HCT116 (cell line): ENCODE results near the gene PRLR.

ENCODE experiments used
- EZH2 ChIP-seq: fragments of 200-600 bp; sonication (generic); IDR thresholded peaks from 2 replicates; pipeline ENCODE4 v1.6.1; 2017; ENCODE audit warnings: antibody characterized with exemption, mixed run types
- EZH2phosphoT487 ChIP-seq: fragments of 200-600 bp; IDR thresholded peaks from 2 replicates; pipeline ENCODE4 v1.6.1; 2018; ENCODE audit warnings: antibody characterized with exemption, borderline replicate concordance
- POLR2A ChIP-seq: IDR thresholded peaks from 2 replicates; pipeline ENCODE4 v1.7.0; 2011; ENCODE audit warnings: borderline replicate concordance; ENCODE audit not compliant: insufficient read depth, insufficient read length; ENCODE audit errors: extremely low read depth
- POLR2AphosphoS5 ChIP-seq: IDR thresholded peaks from 2 replicates; pipeline ENCODE4 v1.6.1; 2011; ENCODE audit warnings: mild to moderate bottlenecking, low read depth, low read length, moderate library complexity
- TCF7L2 ChIP-seq: IDR thresholded peaks from 2 replicates; pipeline ENCODE4 v1.7.0; 2011; ENCODE audit warnings: borderline replicate concordance, inconsistent platforms; ENCODE audit not compliant: insufficient read depth, insufficient read length; ENCODE audit errors: extremely low read depth
- YY1 ChIP-seq: IDR thresholded peaks from 2 replicates; pipeline ENCODE4 v1.6.1; 2011; ENCODE audit warnings: low read length, low read depth, moderate library complexity, mild to moderate bottlenecking; ENCODE audit not compliant: insufficient replicate concordance; ENCODE audit errors: extremely low read depth
- TF ChIP-seq, protein P1 (sequence below), 3 experiments: fragments of 200-600 bp in 1 of 3; sonication (generic) in 1 of 3; IDR thresholded peaks in 2 of 3; conservative IDR thresholded peaks in 1 of 3; 2 replicates each; pipeline ENCODE4 v1.5.1; 2012 to 2017; ENCODE audit warnings: low read depth in 2 of 3, low read length in 2 of 3, antibody characterized with exemption in 1 of 3, borderline replicate concordance in 1 of 3, control low read depth in 1 of 3, mild to moderate bottlenecking in 1 of 3, mixed read lengths in 1 of 3, mixed run types in 1 of 3, moderate library complexity in 1 of 3; ENCODE audit not compliant: insufficient read depth in 1 of 3
- TF ChIP-seq, protein P2 (sequence below): IDR thresholded peaks from 2 replicates; pipeline ENCODE4 v1.6.1; 2012; ENCODE audit warnings: low read depth

DNA sequence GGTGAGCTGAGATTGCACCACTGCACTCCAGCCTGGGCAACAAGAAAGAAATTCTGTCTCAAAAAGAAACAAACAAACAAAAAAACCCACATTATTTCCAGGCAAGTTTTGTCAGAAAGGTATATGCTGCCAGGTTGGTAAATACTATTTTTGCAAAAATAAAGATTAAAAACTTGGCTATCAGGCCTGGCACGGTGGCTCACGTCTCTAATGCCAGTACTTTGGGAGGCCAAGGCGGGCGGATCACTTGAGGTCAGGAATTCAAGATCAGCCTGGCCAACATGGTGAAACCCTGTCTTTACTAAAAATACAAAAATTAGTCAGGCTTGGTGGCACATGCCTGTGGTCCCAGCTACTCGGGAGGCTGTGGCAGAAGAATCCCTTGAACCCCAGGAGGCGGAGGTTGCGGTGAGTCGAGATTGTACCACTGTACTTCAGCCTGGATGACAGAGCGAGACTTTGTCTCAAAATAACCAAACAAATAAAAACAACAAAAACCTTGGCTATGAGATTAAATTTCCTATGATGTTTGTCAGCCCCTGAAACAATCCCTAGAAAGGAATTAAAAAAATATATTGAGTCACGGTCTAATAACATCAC is 205.3 kb downstream of the PRLR start:
- TF ChIP-seq, protein P1, sequence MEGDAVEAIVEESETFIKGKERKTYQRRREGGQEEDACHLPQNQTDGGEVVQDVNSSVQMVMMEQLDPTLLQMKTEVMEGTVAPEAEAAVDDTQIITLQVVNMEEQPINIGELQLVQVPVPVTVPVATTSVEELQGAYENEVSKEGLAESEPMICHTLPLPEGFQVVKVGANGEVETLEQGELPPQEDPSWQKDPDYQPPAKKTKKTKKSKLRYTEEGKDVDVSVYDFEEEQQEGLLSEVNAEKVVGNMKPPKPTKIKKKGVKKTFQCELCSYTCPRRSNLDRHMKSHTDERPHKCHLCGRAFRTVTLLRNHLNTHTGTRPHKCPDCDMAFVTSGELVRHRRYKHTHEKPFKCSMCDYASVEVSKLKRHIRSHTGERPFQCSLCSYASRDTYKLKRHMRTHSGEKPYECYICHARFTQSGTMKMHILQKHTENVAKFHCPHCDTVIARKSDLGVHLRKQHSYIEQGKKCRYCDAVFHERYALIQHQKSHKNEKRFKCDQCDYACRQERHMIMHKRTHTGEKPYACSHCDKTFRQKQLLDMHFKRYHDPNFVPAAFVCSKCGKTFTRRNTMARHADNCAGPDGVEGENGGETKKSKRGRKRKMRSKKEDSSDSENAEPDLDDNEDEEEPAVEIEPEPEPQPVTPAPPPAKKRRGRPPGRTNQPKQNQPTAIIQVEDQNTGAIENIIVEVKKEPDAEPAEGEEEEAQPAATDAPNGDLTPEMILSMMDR (IDR thresholded peaks at IDR 0.05 in 2 of 3, conservative IDR thresholded peaks at IDR 0.05 in 1 of 3; ENCODE audit: borderline replicate concordance in 1 of 3, insufficient read depth in 1 of 3, low read depth in 2 of 3, low read length in 2 of 3): no peak
- TF ChIP-seq POLR2AphosphoS5 (no peak), EZH2 (no peak), POLR2A (no peak), EZH2phosphoT487 (no peak), YY1 (no peak), TCF7L2 (no peak)
- TF ChIP-seq, protein P2, sequence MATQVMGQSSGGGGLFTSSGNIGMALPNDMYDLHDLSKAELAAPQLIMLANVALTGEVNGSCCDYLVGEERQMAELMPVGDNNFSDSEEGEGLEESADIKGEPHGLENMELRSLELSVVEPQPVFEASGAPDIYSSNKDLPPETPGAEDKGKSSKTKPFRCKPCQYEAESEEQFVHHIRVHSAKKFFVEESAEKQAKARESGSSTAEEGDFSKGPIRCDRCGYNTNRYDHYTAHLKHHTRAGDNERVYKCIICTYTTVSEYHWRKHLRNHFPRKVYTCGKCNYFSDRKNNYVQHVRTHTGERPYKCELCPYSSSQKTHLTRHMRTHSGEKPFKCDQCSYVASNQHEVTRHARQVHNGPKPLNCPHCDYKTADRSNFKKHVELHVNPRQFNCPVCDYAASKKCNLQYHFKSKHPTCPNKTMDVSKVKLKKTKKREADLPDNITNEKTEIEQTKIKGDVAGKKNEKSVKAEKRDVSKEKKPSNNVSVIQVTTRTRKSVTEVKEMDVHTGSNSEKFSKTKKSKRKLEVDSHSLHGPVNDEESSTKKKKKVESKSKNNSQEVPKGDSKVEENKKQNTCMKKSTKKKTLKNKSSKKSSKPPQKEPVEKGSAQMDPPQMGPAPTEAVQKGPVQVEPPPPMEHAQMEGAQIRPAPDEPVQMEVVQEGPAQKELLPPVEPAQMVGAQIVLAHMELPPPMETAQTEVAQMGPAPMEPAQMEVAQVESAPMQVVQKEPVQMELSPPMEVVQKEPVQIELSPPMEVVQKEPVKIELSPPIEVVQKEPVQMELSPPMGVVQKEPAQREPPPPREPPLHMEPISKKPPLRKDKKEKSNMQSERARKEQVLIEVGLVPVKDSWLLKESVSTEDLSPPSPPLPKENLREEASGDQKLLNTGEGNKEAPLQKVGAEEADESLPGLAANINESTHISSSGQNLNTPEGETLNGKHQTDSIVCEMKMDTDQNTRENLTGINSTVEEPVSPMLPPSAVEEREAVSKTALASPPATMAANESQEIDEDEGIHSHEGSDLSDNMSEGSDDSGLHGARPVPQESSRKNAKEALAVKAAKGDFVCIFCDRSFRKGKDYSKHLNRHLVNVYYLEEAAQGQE: no peak
